Fibroblast of lung (primary cell): Measurements from ENCODE around the gene KL.

Experiments
- EZH2 ChIP-seq: IDR thresholded peaks from 2 replicates; pipeline ENCODE4 v1.5.1; 2012; ENCODE audit warnings: low read length, control low read depth, mild to moderate bottlenecking; ENCODE audit errors: missing control alignments
- TF ChIP-seq, protein P1 (sequence below), 2 donors: IDR thresholded peaks in 1 of 2; conservative IDR thresholded peaks in 1 of 2; 1 replicate in 1 of 2; 2 replicates in 1 of 2; pipeline ENCODE4 v1.5.1; 2011 to 2012; ENCODE audit warnings: low read length in 2 of 2, control low read depth in 1 of 2, inconsistent platforms in 1 of 2, low read depth in 1 of 2, mild to moderate bottlenecking in 1 of 2

DNA sequence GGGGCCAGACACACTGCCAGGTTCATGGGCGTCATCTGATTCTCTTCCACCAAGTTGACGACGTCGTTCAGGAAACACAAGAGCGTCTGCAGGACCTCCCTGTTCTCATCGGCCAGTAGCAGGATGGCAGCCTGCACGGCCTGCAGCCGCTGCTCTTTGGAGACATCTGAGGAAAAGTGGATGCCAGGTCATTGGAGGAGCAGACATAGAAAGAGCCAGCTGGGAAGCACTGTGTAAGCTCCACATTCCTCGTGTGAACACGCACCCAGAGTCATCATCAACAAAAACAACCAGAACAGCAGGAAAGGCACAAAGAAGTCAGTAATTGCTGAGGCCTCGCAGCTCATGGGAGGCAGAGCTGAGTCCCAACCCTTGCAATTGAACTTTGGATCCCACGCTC lies 96.5 kb downstream of the KL start:
- TF ChIP-seq EZH2, result no peak
- TF ChIP-seq, protein P1, sequence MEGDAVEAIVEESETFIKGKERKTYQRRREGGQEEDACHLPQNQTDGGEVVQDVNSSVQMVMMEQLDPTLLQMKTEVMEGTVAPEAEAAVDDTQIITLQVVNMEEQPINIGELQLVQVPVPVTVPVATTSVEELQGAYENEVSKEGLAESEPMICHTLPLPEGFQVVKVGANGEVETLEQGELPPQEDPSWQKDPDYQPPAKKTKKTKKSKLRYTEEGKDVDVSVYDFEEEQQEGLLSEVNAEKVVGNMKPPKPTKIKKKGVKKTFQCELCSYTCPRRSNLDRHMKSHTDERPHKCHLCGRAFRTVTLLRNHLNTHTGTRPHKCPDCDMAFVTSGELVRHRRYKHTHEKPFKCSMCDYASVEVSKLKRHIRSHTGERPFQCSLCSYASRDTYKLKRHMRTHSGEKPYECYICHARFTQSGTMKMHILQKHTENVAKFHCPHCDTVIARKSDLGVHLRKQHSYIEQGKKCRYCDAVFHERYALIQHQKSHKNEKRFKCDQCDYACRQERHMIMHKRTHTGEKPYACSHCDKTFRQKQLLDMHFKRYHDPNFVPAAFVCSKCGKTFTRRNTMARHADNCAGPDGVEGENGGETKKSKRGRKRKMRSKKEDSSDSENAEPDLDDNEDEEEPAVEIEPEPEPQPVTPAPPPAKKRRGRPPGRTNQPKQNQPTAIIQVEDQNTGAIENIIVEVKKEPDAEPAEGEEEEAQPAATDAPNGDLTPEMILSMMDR (conservative IDR thresholded peaks at IDR 0.05 in 1 of 2, IDR thresholded peaks at IDR 0.05 in 1 of 2; ENCODE audit: low read depth in 1 of 2, low read length in 2 of 2), result no peak
